ENCODE measurements around the gene ZNF606.

DNA sequence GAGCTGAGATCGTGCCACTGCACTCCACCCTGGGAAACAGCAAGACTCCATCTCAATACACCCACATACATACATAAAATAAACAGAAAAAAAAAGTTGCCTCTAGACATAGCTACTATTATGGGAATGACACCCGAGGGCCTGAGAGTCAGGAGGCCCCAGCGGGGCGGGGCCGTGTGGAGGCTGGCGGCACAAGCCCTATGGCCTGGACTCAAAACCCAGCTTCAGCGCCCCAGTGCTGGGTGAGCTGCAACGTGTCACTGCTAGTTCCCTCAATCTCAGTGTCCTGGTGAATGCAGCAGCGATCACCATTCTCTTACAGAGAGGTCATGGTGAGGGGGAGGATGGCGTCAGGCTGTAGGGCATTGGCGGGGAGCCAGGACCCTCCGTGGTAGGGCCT is 22.0 kb upstream of the ZNF606 start:
- TF ChIP-seq, protein P1, sequence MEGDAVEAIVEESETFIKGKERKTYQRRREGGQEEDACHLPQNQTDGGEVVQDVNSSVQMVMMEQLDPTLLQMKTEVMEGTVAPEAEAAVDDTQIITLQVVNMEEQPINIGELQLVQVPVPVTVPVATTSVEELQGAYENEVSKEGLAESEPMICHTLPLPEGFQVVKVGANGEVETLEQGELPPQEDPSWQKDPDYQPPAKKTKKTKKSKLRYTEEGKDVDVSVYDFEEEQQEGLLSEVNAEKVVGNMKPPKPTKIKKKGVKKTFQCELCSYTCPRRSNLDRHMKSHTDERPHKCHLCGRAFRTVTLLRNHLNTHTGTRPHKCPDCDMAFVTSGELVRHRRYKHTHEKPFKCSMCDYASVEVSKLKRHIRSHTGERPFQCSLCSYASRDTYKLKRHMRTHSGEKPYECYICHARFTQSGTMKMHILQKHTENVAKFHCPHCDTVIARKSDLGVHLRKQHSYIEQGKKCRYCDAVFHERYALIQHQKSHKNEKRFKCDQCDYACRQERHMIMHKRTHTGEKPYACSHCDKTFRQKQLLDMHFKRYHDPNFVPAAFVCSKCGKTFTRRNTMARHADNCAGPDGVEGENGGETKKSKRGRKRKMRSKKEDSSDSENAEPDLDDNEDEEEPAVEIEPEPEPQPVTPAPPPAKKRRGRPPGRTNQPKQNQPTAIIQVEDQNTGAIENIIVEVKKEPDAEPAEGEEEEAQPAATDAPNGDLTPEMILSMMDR (IDR thresholded peaks at IDR 0.05), result no peak
- TF ChIP-seq EZH2 (IDR thresholded peaks at IDR 0.05) (no peak), EZH2phosphoT487 (IDR thresholded peaks at IDR 0.05) (no peak)
